Measurements from ENCODE around the gene CTRB2.
"Not testable (repeated sequence)": the region's sequence is repeated elsewhere in the genome, so short reads cannot be mapped to it uniquely, and the experiment has no call there.

CTRB2 gene

DNA sequence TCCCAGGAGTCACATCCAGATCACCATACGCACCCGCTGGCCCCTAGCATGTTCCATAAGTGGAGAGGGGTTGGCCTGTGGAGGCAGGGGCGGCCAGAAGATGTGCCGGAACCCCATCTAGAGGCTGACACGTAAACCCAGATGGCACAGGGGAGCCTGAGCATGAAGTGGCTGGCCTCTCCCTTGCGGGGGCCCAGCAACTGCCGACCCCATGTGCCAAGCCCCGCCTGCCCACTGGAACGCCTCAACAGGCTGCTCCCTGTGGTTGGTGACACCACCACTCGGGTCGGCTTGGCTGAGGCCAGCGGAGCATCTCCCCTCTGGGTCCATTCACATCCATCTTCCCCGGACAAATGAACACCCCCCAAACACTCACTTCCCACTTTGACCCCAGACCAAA, 35.0 kb upstream of the CTRB2 start:
- TF ChIP-seq, protein P1, sequence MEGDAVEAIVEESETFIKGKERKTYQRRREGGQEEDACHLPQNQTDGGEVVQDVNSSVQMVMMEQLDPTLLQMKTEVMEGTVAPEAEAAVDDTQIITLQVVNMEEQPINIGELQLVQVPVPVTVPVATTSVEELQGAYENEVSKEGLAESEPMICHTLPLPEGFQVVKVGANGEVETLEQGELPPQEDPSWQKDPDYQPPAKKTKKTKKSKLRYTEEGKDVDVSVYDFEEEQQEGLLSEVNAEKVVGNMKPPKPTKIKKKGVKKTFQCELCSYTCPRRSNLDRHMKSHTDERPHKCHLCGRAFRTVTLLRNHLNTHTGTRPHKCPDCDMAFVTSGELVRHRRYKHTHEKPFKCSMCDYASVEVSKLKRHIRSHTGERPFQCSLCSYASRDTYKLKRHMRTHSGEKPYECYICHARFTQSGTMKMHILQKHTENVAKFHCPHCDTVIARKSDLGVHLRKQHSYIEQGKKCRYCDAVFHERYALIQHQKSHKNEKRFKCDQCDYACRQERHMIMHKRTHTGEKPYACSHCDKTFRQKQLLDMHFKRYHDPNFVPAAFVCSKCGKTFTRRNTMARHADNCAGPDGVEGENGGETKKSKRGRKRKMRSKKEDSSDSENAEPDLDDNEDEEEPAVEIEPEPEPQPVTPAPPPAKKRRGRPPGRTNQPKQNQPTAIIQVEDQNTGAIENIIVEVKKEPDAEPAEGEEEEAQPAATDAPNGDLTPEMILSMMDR (IDR thresholded peaks at IDR 0.05; ENCODE audit: borderline replicate concordance, control extremely low read depth, extremely low read depth, insufficient read depth, missing control alignments), result no peak
- no peak for DNase-seq (ENCODE audit: low spot score)
- in situ Hi-C loops (cut with MboI; ENCODE audit: low sequenced_read_pairs, unreplicated experiment), result no loop called here

DNA sequence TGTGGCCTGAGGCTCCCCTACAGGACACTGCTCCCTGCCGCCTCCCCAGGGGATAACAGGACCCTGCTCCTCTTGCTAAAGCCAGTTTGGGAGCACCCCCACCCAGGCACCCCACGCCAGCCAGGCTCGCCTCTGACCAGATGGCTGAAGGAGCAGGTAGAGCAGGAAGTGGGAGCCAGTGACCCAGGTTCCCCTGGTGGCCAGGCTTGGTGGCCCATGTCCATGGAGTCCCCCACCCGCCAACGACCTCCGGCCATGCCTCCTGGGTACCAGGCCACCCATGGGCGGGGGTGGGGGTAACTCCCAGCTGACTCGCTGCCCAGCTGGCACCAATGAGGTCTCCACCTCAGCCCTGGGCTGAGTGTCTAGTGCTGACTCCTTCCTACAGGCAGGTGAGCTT, 34.5 kb upstream of the CTRB2 start:
- in situ Hi-C loops (cut with MboI; ENCODE audit: low sequenced_read_pairs, unreplicated experiment), result no loop called here
- TF ChIP-seq, protein P1 (IDR thresholded peaks at IDR 0.05; ENCODE audit: borderline replicate concordance, control extremely low read depth, extremely low read depth, insufficient read depth, missing control alignments), result no peak
- no peak for DNase-seq (ENCODE audit: low spot score)

DNA sequence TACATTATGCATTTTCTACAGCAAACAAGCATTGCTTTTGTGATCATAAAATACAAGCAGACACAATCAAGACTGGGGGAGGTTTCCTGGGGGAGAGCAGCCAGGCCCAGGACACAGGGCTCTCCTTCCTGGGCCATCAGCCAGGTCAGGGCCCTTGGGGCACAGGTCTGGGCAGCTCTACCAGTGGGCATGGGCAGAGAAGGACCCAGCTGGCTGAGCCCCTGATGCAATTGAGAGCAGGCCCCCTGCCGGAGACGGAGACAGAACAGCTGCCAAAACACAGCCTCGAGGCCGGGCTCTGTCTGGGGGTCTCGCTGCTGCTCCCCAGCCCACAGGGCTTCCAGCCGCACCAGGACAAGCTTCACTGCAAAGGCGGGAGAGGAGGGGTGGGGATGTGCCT, 33.7 kb upstream of the CTRB2 start:
- in situ Hi-C loops (cut with MboI; ENCODE audit: low sequenced_read_pairs, unreplicated experiment); DNase-seq (ENCODE audit: low spot score): not testable (repeated sequence)

DNA sequence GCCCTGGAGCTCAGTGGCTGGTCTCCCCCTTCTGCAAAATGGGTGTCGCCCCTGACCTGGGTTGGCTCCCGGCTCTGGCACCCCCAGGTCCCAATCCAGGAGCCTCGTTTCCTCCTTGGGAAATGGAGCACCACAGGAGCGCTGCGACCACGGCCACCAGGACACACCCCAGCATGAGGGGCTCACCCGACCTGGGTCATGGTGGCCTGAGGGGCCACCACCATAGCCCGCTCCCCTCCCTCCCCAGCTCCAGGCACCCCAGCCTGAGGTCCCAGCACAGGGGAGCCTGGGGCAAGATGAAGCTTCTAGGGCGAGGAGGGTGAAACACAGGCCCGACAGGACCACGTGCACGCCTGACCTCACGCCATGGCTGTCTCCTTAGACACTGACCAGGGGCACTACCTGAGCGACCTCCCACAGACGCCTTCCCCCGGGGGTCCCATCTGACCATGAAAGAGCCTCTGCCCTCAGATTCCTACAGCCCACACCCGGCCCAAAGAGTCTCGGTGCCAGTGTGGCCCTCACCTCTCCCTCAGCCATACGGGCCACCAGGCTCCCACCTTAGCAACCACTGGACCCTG, 32.7 kb upstream of the CTRB2 start:
- in situ Hi-C loops (cut with MboI; ENCODE audit: low sequenced_read_pairs, unreplicated experiment), result no loop called here
- DNase-seq (ENCODE audit: low spot score), result no peak
- TF ChIP-seq, protein P1 (IDR thresholded peaks at IDR 0.05; ENCODE audit: borderline replicate concordance, control extremely low read depth, extremely low read depth, insufficient read depth, missing control alignments), result no peak

DNA sequence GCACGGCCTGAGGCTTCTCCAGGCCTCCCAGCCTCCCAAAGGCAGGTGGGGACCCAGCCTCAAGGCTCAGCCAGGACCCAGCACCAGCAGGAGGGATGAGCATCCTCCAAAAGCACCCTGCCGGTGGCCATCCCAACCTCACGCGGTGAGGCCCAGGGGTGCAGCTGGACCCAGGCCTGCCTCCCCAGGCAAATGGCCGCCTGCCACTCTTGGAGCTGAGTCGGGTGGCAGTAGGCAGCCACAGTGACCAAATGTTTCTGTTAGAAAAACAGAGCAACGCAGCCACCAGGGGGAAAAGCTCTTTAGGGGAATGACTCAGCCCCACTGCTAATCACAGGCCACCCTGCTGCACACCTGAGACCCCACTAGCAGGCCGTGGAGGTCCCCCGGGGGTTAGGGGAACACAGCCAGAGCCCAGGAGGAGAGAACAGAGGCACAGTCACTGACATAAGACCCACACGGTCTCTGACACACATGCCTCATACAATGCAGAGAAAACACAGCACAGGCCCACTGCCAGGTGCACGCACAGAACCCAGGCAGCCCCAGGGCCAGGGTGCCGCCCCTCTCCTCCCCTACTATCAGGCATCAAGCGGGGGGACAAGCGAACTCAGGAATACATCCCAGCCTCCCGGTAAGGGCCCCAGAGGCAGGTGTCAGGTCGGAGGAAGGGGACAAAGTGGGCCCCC, 32.0 kb upstream of the CTRB2 start:
- no peak for DNase-seq (ENCODE audit: low spot score)
- in situ Hi-C loops (cut with MboI; ENCODE audit: low sequenced_read_pairs, unreplicated experiment), result no loop called here

DNA sequence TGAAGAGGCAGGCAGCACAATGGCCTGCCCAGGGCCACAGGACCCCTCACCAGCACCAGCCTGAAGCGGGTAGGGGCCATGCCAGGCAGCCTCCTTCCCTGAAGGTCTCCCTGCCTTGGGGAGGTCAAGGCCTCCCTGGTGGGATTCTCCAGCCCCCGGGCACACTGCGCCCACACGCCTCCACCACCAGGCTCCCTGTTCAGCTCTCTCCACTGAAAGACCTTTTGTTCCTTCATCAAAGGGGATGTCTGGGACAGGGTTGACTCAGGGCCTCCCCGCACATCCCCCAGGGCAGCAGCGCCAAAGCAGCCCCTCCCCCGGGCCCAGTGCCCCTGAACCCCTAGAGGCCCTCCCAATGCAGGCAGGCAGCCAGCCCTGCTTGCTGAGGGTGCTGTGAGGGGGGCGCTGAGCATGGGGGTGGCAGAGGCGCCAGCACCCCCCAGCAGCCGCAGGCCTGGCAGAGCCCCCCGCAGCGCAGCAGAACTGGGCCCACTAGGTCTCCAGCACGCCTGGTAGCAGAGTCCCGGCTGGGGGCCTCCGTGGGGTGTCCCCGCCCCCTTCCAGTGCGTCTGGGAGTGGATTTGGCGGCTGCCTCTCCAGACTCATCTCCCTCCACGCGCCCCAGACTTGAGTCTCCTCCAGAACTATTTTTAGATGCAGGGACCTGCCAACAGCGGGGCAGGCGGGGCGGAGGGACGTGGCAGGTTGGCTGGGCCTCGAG, 31.3 kb upstream of the CTRB2 start:
- TF ChIP-seq, protein P1 (IDR thresholded peaks at IDR 0.05; ENCODE audit: borderline replicate concordance, control extremely low read depth, extremely low read depth, insufficient read depth, missing control alignments), result no peak
- DNase-seq (ENCODE audit: low spot score), result no peak
- in situ Hi-C loops (cut with MboI; ENCODE audit: low sequenced_read_pairs, unreplicated experiment), result no loop called here

More for the DNA sequence above, 32.0 kb upstream of the CTRB2 start:
- TF ChIP-seq, protein P1 (IDR thresholded peaks at IDR 0.05; ENCODE audit: borderline replicate concordance, control extremely low read depth, extremely low read depth, insufficient read depth, missing control alignments), result no peak

Data from GM13976 (cell line).